ENCODE results near the gene TRNP1. TPM values are rescaled to one million over a fixed set of nuclear protein-coding genes. Genes with fewer than 3 reads are reported as not detected.

Gene TRNP1
- total and polyA plus RNA-seq, 2 of the 4 experiments (the other 2 are of a cell fraction) = 63.3 to 91.6 TPM

GRCh38 chr1:26972390-26972789 is 21.1 kb upstream of the TRNP1 start:
- in situ Hi-C loops (cut with MboI; ENCODE audit: low sequenced_read_pairs) (no loop called here), dilution Hi-C loops (cut with HindIII; ENCODE audit: low sequenced_read_pairs, unreplicated experiment) (no loop called here), intact Hi-C loops (cut with micrococcal nuclease) (no loop called here)
- H3K9me1 ChIP-seq (ENCODE audit: insufficient read depth, low read length) = peaks cover 12% of the 10 kb centered on the region; the same call in 1 of the 2 replicates
- 0 out of 2 replicates have a peak overlapping the region, but pooled peaks have one; percentile 46 for H2AK5ac ChIP-seq (ENCODE audit: low read depth, low read length)
- H3K56ac ChIP-seq (ENCODE audit: extremely low read depth, insufficient read depth, low read length) = no peak overlapping the region
- peaks cover 3% of the 10 kb centered on the region; the same call in 1 of the 2 replicates for H3K4me1 ChIP-seq (ENCODE audit: control insufficient read depth, insufficient read depth, low read length)
- no peak overlapping the region for H4K91ac ChIP-seq (ENCODE audit: insufficient read depth, low read depth, low read length)
- H3K27ac ChIP-seq (ENCODE audit: insufficient read depth, low read length) = no peak overlapping the region
- no peak overlapping the region for H3K18ac ChIP-seq (ENCODE audit: low read depth, low read length)
- POLR2A ChIA-PET (ENCODE audit: unreplicated experiment) = no interaction called here
- no peak overlapping the region for H3K9ac ChIP-seq (ENCODE audit: low read depth, low read length)
- no peaks in the 10 kb centered on the region for H3K27me3 ChIP-seq (ENCODE audit: control insufficient read depth, insufficient read depth, low read length)
- CTCF ChIA-PET = interaction anchor here (0.6 to 1.0 kb wide), 2 partner anchors 9 to 447 kb away, joined by 3 to 6 read pairs; no protein-coding TSS in a partner anchor
- H4K20me1 ChIP-seq (ENCODE audit: insufficient read depth, low read length) = no peaks in the 10 kb centered on the region
- peak overlapping the region; percentile 9; the same call in 1 of the 2 replicates for H2BK20ac ChIP-seq (ENCODE audit: low read depth, low read length)
- no peak overlapping the region; a peak in 1 of 4 replicates for H4K8ac ChIP-seq (ENCODE audit: low read depth in 2 of 2, low read length in 2 of 2)
- peak overlapping the region; percentile 79; the same call in 1 of the 2 replicates for H3K23ac ChIP-seq (ENCODE audit: low read depth, low read length)
- peak overlapping the region; percentile 78 for H2AFZ ChIP-seq (replicated peaks; ENCODE audit: low read length, poor library complexity)
- H3K9me3 ChIP-seq (ENCODE audit: control insufficient read depth, insufficient read depth, low read length) = no peaks in the 10 kb centered on the region
- no peak overlapping the region for H2BK5ac ChIP-seq (ENCODE audit: low read depth, low read length, poor library complexity, severe bottlenecking)
- no peak overlapping the region for H3K4me3 ChIP-seq (ENCODE audit: insufficient read depth, low read depth, low read length)
- WGBS, 2 experiments (ENCODE audit: extremely low coverage in 2 of 2, insufficient read length in 1 of 2) = no CpG with 5 or more reads among the region's 6 CpGs
- 0 out of 2 replicates have a peak overlapping the region, but pooled peaks have one; percentile 63 for H3K14ac ChIP-seq (replicated peaks; ENCODE audit: low read depth, low read length)
- no peak overlapping the region for H3K4me2 ChIP-seq (ENCODE audit: low read depth, low read length)
- DNase-seq (peak; percentile 38), ATAC-seq (ENCODE audit: low read depth) (peak; percentile 66)
- no TSS peak for BruUV-seq (replicated peaks)
- no peaks in the 10 kb centered on the region for H3K36me3 ChIP-seq (ENCODE audit: control insufficient read depth, insufficient read depth, low read length)
- 0 out of 3 replicates have a peak overlapping the region, but pooled peaks have one; percentile 67 for H2BK15ac ChIP-seq (ENCODE audit: low read depth, low read length)
- H4K5ac ChIP-seq (ENCODE audit: low read depth, low read length) = no peak overlapping the region
- H2BK120ac ChIP-seq (ENCODE audit: low read depth, low read length) = peak overlapping the region; percentile 14; the same call in 1 of the 2 replicates
- peak overlapping the region; percentile 58; the same call in 1 of the 2 replicates for H3K4ac ChIP-seq (ENCODE audit: low read depth, low read length)
- no peaks in the 10 kb centered on the region for H3K79me1 ChIP-seq (ENCODE audit: low read depth in 1 of 2, low read length in 2 of 2)
- peak overlapping the region; percentile 88 for H2AK9ac ChIP-seq (replicated peaks; ENCODE audit: low read depth, low read length, poor library complexity)
- no peak for TF ChIP-seq CEBPB (IDR thresholded peaks at IDR 0.05; ENCODE audit: low read depth, low read length)
- no peak for TF ChIP-seq MAFK (IDR thresholded peaks at IDR 0.05; ENCODE audit: low read depth, low read length)
- TF ChIP-seq CHD1 (IDR thresholded peaks at IDR 0.05; ENCODE audit: low read depth, low read length) = no peak
